Regular cardiac myocyte (primary cell): ENCODE measurements around the gene ZRANB3. TPM values are rescaled to one million over a fixed set of nuclear protein-coding genes. Genes with fewer than 3 reads are reported as not detected.

Experiments
- total RNA-seq: library from RNA; depleted of rRNA; stranded (reverse); fragments of >200 nt; gene quantifications from 2 replicates; pipeline ENCODE4 v1.2.3, GENCODE V29; 2014

The ZRANB3 gene
- 11.8 and 12.7 TPM in 2 replicates for total RNA-seq

DNA sequence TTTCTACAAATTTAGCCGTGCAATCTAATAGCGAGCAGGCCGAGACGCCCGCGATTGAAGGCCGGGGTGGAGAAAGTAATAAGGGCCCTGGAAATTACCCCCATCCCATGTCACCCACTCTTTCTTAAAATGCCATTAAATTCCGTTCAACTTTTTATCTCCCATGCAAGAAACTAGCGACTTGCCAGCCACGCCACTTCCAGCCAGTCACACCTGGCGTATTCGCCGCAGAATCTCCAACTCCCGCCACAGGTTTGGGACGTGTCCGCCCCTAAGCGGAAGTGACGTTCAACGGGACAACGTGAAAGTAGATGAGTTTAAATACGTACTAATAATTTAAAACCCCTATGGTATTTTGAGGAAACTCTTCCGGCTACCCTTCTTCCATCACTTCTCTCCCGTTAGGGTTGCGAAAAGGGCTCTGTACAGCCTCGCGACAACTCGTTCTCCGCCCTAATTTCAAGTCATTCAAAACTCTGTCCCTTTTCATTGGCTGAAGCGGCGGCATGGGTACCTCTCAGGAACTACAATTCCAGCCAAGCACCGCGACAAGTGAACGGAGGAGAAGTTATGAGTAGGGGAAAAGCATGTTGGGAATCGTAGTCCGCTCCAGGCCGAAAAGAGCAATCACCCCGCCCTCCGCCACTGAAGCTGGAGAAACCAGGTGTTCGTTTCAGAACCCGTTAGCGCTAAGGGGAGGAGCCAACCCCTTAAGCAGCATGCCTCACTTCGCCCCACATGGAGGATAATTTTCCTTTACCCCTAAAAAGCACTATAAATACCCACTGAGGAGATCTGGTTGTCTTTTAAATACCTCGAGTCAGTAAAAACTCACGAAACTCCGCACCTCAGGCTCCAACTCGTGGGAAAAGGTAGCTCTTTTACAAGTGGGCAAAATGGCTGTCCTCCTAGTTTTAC, at the start of gene ZRANB3:
TSS of gene ZRANB3 (minus strand) at position 906 of the 918 bp plus-strand sequence.

DNA sequence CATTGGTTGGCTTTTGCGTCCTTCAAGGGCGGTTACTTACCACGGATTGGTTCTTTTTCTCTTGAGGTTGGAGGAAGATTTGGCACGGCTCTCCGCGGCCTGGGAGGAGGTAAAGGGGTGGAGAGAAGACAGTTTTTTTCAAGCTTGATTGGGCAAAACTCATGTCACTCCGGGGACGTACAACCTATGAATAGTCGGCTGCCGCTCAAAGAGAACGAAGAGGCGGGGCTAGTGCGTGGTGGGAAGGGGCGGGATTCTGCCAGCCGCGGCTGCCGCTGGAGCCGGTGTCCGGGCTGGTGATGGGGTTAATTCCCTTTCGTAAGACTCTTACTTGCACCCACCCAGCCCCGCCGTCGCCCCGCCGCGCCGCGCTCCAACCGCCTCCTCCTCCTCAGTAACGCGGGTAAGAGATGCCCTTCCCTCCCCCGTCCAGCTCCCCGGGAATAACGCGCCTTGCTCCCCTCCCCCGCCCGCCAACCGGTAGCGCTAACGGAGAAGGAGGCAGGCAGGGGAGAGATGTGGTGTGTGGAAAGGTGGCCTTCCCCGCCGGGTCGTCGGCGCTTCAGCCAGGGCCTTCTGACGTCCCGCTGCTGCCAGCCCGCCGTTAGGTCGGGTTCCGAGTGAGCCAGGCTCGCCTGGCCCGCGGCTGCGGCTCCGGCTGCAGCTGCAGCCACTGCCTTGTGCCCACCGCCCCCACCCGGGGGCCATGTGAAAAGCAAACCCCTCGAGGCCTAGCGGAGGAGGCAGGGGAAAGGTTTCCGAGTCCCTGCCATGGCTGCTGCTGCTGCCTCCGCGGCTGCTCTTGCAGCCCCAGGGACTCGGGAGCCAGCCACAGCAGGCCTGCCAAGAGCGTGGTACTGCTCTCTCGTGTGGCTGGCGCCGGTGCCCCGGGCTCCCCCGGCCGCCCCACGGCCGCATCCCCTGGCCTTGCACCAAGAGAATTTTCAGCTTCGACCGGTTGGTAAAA, 496 bp upstream of the ZRANB3 start, which contains the start of gene R3HDM1:
TSS of gene R3HDM1 (plus strand) at position 254 of the 967 bp plus-strand sequence. CDS start 73,362 bp downstream, outside the sequence.

Other genes starting within 250 kb of the ZRANB3 start
- gene R3HDM1, start 266 bp upstream of the ZRANB3 start, total RNA-seq = 6.2 and 6.5 TPM in 2 replicates
- 54.7 and 62.5 TPM in 2 replicates for gene UBXN4, start 210.6 kb upstream of the ZRANB3 start, total RNA-seq